ENCODE results near the gene RPLP2.

DNA sequence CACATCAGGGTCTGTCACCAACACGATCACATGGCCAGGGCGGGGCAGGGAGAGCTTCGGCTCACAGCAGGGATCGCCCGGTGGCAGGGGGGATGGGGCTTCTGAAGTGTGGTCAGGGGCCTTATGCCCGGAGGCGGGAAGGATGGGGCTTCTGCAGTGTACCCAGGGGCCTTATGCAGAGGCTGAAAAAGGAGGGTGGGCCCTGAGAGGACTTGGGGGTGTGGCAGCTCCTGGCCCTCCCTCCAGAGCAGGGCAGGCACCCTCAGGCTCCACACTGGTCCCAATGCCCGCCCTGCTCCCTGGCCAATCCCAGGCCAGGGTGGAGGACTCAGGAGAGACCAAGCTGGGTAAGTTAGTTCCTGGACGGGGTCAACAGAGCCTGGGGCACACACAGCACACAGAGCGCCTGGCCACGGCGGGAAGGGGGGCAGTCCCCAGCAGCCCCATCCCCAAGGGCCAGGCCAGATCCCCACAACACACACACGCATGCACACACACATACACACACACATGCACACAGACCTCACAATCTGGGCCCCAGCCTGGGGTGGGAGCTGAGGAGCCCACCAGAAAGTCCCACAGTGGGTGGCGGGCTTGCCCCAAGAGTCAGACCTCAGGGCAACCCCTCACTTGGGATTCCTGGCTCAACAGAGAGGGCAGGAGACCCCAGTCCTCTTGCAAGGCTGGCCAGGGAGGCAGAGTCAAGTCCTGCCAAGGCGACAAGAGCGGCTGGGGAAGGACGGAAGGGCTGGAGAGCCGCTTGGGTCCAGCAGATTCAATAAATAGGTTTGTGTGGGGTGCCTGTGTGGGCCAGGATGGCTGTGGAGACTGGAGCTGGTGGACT is 18.8 kb upstream of the RPLP2 start:
- TF ChIP-seq, protein P1, sequence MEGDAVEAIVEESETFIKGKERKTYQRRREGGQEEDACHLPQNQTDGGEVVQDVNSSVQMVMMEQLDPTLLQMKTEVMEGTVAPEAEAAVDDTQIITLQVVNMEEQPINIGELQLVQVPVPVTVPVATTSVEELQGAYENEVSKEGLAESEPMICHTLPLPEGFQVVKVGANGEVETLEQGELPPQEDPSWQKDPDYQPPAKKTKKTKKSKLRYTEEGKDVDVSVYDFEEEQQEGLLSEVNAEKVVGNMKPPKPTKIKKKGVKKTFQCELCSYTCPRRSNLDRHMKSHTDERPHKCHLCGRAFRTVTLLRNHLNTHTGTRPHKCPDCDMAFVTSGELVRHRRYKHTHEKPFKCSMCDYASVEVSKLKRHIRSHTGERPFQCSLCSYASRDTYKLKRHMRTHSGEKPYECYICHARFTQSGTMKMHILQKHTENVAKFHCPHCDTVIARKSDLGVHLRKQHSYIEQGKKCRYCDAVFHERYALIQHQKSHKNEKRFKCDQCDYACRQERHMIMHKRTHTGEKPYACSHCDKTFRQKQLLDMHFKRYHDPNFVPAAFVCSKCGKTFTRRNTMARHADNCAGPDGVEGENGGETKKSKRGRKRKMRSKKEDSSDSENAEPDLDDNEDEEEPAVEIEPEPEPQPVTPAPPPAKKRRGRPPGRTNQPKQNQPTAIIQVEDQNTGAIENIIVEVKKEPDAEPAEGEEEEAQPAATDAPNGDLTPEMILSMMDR (IDR thresholded peaks at IDR 0.05; ENCODE audit: low read depth, low read length, poor library complexity, severe bottlenecking): no peak
- TF ChIP-seq EZH2phosphoT487 (IDR thresholded peaks at IDR 0.05; ENCODE audit: borderline replicate concordance, low read length): no peak

Data from DOHH2 (cell line).